HepG2 (cell line): ENCODE measurements around the gene TMEM98. TPM values are rescaled to one million over a fixed set of nuclear protein-coding genes. Genes with fewer than 3 reads are reported as not detected.

ENCODE experiments used
- ARNT ChIP-seq: fragments of 450-650 bp; IDR thresholded peaks from 2 replicates; pipeline ENCODE4 v1.6.1; 2017
- CBX5 ChIP-seq: sonication (generic); formaldehyde crosslinking; IDR thresholded peaks from 2 replicates; pipeline ENCODE4 v1.4.0; 2020; ENCODE audit warnings: missing genetic modification reagents, borderline replicate concordance
- CREB1 ChIP-seq, 2 experiments: fragments of 450-650 bp in 1 of 2; IDR thresholded peaks; 2 replicates each; pipeline ENCODE4 v1.6.1; 2016 to 2017; ENCODE audit warnings: control low read depth in 1 of 2, mild to moderate bottlenecking in 1 of 2, missing compliant biosample characterization in 1 of 2, missing genetic modification characterization in 1 of 2
- CREBL2 ChIP-seq: sonication (generic); formaldehyde crosslinking; IDR thresholded peaks from 2 replicates; pipeline ENCODE4 v1.8.1; 2023; ENCODE audit warnings: missing genetic modification reagents, mild to moderate bottlenecking, borderline replicate concordance
- ELF1 ChIP-seq: sonication (generic); formaldehyde crosslinking; IDR thresholded peaks from 2 replicates; pipeline ENCODE4 v1.4.0; 2020; ENCODE audit warnings: missing genetic modification reagents
- NAIF1 ChIP-seq: sonication (generic); formaldehyde crosslinking; IDR thresholded peaks from 2 replicates; pipeline ENCODE4 v1.5.0; 2020; ENCODE audit warnings: mild to moderate bottlenecking, missing genetic modification reagents, borderline replicate concordance
- RBFOX2 ChIP-seq: fragments of 200-400 bp; formaldehyde crosslinking; IDR thresholded peaks from 2 replicates; pipeline ENCODE4 v1.6.1; 2017; ENCODE audit warnings: low read depth, mild to moderate bottlenecking, low read length
- RXRA ChIP-seq: sonication (generic); formaldehyde crosslinking; IDR thresholded peaks from 2 replicates; pipeline ENCODE4 v1.5.1; 2020; ENCODE audit warnings: missing genetic modification reagents
- ZBTB4 ChIP-seq: sonication (generic); formaldehyde crosslinking; IDR thresholded peaks from 2 replicates; pipeline ENCODE4 v1.4.0; 2020; ENCODE audit warnings: missing genetic modification reagents, mild to moderate bottlenecking, borderline replicate concordance
- ZC3H4 ChIP-seq: sonication (generic); formaldehyde crosslinking; IDR thresholded peaks from 2 replicates; pipeline ENCODE4 v1.4.0; 2020; ENCODE audit warnings: missing genetic modification reagents, borderline replicate concordance
- ZFAT ChIP-seq: sonication (generic); formaldehyde crosslinking; conservative IDR thresholded peaks from 2 replicates; pipeline ENCODE4 v1.8.1; 2023; ENCODE audit warnings: missing genetic modification reagents, inconsistent platforms
- ZFP36L1 ChIP-seq: sonication (generic); formaldehyde crosslinking; IDR thresholded peaks from 2 replicates; pipeline ENCODE4 v1.8.0; 2022; ENCODE audit warnings: mild to moderate bottlenecking, missing genetic modification reagents, moderate library complexity
- ZFP82 ChIP-seq: sonication (generic); formaldehyde crosslinking; IDR thresholded peaks from 2 replicates; pipeline ENCODE4 v1.5.1; 2020; ENCODE audit warnings: mild to moderate bottlenecking, missing genetic modification reagents, borderline replicate concordance
- ZFY ChIP-seq: sonication (generic); formaldehyde crosslinking; IDR thresholded peaks from 2 replicates; pipeline ENCODE4 v1.4.0; 2020; ENCODE audit warnings: missing genetic modification reagents
- ZMYM4 ChIP-seq: sonication (generic); formaldehyde crosslinking; IDR thresholded peaks from 2 replicates; pipeline ENCODE4 v1.8.1; 2023; ENCODE audit warnings: mild to moderate bottlenecking, missing genetic modification reagents
- ZNF24 ChIP-seq: fragments of 450-650 bp; IDR thresholded peaks from 2 replicates; pipeline ENCODE4 v1.6.1; 2017; ENCODE audit warnings: antibody characterized with exemption, mild to moderate bottlenecking
- ZNF383 ChIP-seq: sonication (generic); formaldehyde crosslinking; IDR thresholded peaks from 2 replicates; pipeline ENCODE4 v1.4.0; 2020; ENCODE audit warnings: missing genetic modification reagents, mild to moderate bottlenecking, borderline replicate concordance
- ZNF44 ChIP-seq: sonication (generic); formaldehyde crosslinking; IDR thresholded peaks from 2 replicates; pipeline ENCODE4 v1.5.1; 2020; ENCODE audit warnings: mild to moderate bottlenecking, missing genetic modification reagents
- ZNF605 ChIP-seq: sonication (generic); formaldehyde crosslinking; IDR thresholded peaks from 2 replicates; pipeline ENCODE4 v1.8.0; 2022; ENCODE audit warnings: mild to moderate bottlenecking, missing genetic modification reagents
- ZNF7 ChIP-seq: IDR thresholded peaks from 2 replicates; pipeline ENCODE4 v1.6.1; 2016; ENCODE audit warnings: missing biosample characterization, missing genetic modification reagents
- ZNF737 ChIP-seq: sonication (generic); formaldehyde crosslinking; IDR thresholded peaks from 2 replicates; pipeline ENCODE4 v1.5.0; 2020; ENCODE audit warnings: missing genetic modification reagents, mild to moderate bottlenecking, borderline replicate concordance
- ZNF775 ChIP-seq: sonication (generic); formaldehyde crosslinking; IDR thresholded peaks from 2 replicates; pipeline ENCODE4 v1.4.0; 2020; ENCODE audit warnings: missing genetic modification reagents, mild to moderate bottlenecking, moderate library complexity, borderline replicate concordance
- polyA plus RNA-seq, 8 experiments: library from polyadenylated mRNA; depleted of rRNA in 3 of 8; stranded (reverse) in 7 of 8; unstranded in 1 of 8; fragments of >200 nt; fragmentation: Illumina TruSeq in 4 of 8; extraction: Trizol in 4 of 8; gene quantifications; 2 replicates each; pipeline versions ENCODE4 v1.2.1 to v1.2.3, GENCODE V29; 2011 to 2016; ENCODE audit warnings: low read depth in 4 of 8, missing spikeins in 1 of 8, mixed read lengths in 1 of 8; ENCODE audit not compliant: insufficient read depth in 1 of 8
- total RNA-seq, 5 experiments: library from RNA; depleted of rRNA; stranded (reverse); fragments of >200 nt; fragmentation: Illumina TruSeq; extraction: Trizol; gene quantifications; 2 replicates each; pipeline ENCODE4 v1.2.3, GENCODE V29; 2016; ENCODE audit warnings: low read depth in 1 of 5
- TF ChIP-seq, protein P1 (sequence below): IDR thresholded peaks from 2 replicates; pipeline ENCODE4 v1.6.1; 2016; ENCODE audit warnings: low read depth, control low read depth
- TF ChIP-seq, protein P2 (sequence below): sonication (generic); formaldehyde crosslinking; IDR thresholded peaks from 2 replicates; pipeline ENCODE4 v1.4.0; 2020; ENCODE audit warnings: missing genetic modification reagents
- TF ChIP-seq, protein P3 (sequence below): IDR thresholded peaks from 2 replicates; pipeline ENCODE4 v1.6.1; 2016; ENCODE audit warnings: missing compliant biosample characterization, missing genetic modification reagents, borderline replicate concordance

TMEM98 gene
- total and polyA plus RNA-seq, 2 of the 13 experiments (the other 11 are each of a cell fraction or from before 2014, with no cell fraction given), result 103 to 175 TPM

GRCh38 chr17:32927201-32927723, 691 bp upstream of the TMEM98 start (continued):
- TF ChIP-seq, protein P1, sequence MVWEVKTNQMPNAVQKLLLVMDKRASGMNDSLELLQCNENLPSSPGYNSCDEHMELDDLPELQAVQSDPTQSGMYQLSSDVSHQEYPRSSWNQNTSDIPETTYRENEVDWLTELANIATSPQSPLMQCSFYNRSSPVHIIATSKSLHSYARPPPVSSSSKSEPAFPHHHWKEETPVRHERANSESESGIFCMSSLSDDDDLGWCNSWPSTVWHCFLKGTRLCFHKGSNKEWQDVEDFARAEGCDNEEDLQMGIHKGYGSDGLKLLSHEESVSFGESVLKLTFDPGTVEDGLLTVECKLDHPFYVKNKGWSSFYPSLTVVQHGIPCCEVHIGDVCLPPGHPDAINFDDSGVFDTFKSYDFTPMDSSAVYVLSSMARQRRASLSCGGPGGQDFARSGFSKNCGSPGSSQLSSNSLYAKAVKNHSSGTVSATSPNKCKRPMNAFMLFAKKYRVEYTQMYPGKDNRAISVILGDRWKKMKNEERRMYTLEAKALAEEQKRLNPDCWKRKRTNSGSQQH, result no peak
- no peak for TF ChIP-seq ZNF737 (CRISPR knock-in tag)
- TF ChIP-seq ZFAT (CRISPR knock-in tag), result no peak
- TF ChIP-seq ZFP82, result no peak
- TF ChIP-seq ZNF775 (CRISPR knock-in tag), result no peak
- no peak for TF ChIP-seq RBFOX2
- TF ChIP-seq CBX5 (CRISPR knock-in tag), result peak; percentile 33; the same call in 1 of the 2 replicates
- TF ChIP-seq CREB1 (IDR thresholded peaks at IDR 0.05), result no peak
- TF ChIP-seq CREB1 (CRISPR knock-in tag; IDR thresholded peaks at IDR 0.05), result no peak
- TF ChIP-seq ZC3H4 (CRISPR knock-in tag), result no peak
- TF ChIP-seq RXRA (CRISPR knock-in tag), result no peak; the same call in 1 of the 2 replicates
- 0 out of 2 replicates have a peak, but pooled peaks have one; percentile 48 for TF ChIP-seq ZBTB4 (CRISPR knock-in tag)
- TF ChIP-seq NAIF1 (CRISPR knock-in tag), result no peak
- peak; percentile 67; the same call in 1 of the 2 replicates for TF ChIP-seq ZNF605 (CRISPR knock-in tag)
- no peak for TF ChIP-seq ZFP36L1 (CRISPR knock-in tag)
- no peak for TF ChIP-seq ZNF383 (CRISPR knock-in tag)
- no peak for TF ChIP-seq CREBL2 (CRISPR knock-in tag)
- TF ChIP-seq, protein P2, sequence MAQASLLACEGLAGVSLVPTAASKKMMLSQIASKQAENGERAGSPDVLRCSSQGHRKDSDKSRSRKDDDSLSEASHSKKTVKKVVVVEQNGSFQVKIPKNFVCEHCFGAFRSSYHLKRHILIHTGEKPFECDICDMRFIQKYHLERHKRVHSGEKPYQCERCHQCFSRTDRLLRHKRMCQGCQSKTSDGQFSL, result no peak
- TF ChIP-seq ZFY (CRISPR knock-in tag), result peak; percentile 11; the same call in 1 of the 2 replicates
- TF ChIP-seq ELF1 (CRISPR knock-in tag), result peak; percentile 61; the same call in 1 of the 2 replicates
- TF ChIP-seq ZNF24, result no peak
- TF ChIP-seq ZMYM4, result peak; percentile 77
- no peak for TF ChIP-seq ZNF7 (CRISPR knock-in tag)
- TF ChIP-seq ZNF44, result no peak
- TF ChIP-seq, protein P3, sequence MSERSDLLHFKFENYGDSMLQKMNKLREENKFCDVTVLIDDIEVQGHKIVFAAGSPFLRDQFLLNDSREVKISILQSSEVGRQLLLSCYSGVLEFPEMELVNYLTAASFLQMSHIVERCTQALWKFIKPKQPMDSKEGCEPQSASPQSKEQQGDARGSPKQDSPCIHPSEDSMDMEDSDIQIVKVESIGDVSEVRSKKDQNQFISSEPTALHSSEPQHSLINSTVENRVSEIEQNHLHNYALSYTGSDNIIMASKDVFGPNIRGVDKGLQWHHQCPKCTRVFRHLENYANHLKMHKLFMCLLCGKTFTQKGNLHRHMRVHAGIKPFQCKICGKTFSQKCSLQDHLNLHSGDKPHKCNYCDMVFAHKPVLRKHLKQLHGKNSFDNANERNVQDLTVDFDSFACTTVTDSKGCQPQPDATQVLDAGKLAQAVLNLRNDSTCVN (CRISPR knock-in tag), result peak; percentile 96
- TF ChIP-seq ARNT, result no peak
